PC-3 (cell line): ENCODE measurements around the gene RTN4RL1.
A peak's percentile ranks its signal among the peaks of the same experiment; 100 is the strongest.

Experiments used
- EZH2 ChIP-seq: fragments of 300-600 bp; sonication (generic); IDR thresholded peaks from one replicate; pipeline ENCODE4 v1.6.1; 2017; ENCODE audit warnings: antibody characterized with exemption, mild to moderate bottlenecking, low read length; ENCODE audit not compliant: unreplicated experiment
- TF ChIP-seq, protein P1 (sequence below): fragments of 300-600 bp; sonication (generic); conservative IDR thresholded peaks from 2 replicates; pipeline ENCODE4 v1.5.1; 2017; ENCODE audit warnings: antibody characterized with exemption, low read depth, mild to moderate bottlenecking, low read length

DNA sequence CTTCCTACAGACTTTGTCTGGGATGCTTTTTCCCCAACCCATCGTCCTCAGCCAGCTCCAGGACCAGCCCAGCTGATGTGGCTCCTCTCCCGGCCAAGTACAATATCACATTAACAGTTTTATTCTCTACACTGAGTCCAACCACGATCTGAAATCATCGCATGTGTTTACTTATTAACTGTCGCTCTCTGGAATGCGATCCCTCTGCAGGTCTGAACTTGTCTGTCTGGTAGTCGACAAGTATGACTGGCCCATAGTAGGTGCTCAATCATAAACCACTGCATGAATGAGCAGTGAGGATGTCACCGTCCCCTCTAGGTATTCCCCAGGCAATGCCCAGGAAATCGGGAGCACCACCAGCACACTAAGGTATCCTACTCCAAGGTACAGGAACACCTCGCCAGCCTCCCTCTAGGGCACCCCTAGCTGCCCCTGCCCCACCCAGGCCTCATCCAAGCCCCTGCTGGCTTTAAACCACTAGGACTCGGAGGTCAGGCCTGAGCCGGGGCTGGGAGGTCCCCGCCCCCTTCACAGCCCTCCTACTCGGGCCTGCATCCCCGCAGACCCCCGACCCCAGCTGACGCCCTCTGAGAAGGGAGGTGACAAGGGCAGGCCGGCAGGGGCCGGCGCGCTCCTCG is 27.7 kb downstream of the RTN4RL1 start:
- TF ChIP-seq, protein P1, sequence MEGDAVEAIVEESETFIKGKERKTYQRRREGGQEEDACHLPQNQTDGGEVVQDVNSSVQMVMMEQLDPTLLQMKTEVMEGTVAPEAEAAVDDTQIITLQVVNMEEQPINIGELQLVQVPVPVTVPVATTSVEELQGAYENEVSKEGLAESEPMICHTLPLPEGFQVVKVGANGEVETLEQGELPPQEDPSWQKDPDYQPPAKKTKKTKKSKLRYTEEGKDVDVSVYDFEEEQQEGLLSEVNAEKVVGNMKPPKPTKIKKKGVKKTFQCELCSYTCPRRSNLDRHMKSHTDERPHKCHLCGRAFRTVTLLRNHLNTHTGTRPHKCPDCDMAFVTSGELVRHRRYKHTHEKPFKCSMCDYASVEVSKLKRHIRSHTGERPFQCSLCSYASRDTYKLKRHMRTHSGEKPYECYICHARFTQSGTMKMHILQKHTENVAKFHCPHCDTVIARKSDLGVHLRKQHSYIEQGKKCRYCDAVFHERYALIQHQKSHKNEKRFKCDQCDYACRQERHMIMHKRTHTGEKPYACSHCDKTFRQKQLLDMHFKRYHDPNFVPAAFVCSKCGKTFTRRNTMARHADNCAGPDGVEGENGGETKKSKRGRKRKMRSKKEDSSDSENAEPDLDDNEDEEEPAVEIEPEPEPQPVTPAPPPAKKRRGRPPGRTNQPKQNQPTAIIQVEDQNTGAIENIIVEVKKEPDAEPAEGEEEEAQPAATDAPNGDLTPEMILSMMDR, result 0 out of 2 replicates have a peak, but pooled peaks have one; percentile 6
- no peak for TF ChIP-seq EZH2
